HS-5 (cell line): ENCODE data around the gene AFG1L.
"Not testable (repeated sequence)": the region's sequence is repeated elsewhere in the genome, so short reads cannot be mapped to it uniquely, and the experiment has no call there.

Source experiments
- DNase-seq: peaks from one replicate; pipeline ENCODE4 v3.0.0-alpha.2; 2012; ENCODE audit warnings: low read depth

Gene AFG1L

GRCh38 chr6:108294727-108295625 lies at the start of gene AFG1L:
AFG1L (plus strand) TSS chr6:108295054; CDS start chr6:108295080, 26 bp downstream.
- peak; percentile 80 for DNase-seq

GRCh38 chr6:108245095-108245494 lies 49.8 kb upstream of the AFG1L start:
- DNase-seq = not testable (repeated sequence)

GRCh38 chr6:108247965-108248536 lies 46.8 kb upstream of the AFG1L start:
- no peak for DNase-seq

GRCh38 chr6:108250240-108250866 lies 44.5 kb upstream of the AFG1L start:
- no peak for DNase-seq

- DNase-seq = no peak
These were observed 43.6 kb upstream of the AFG1L start for GRCh38 chr6:108251252-108251651.

GRCh38 chr6:108252055-108252454 lies 42.8 kb upstream of the AFG1L start:
- DNase-seq = no peak

GRCh38 chr6:108253241-108253640 lies 41.6 kb upstream of the AFG1L start:
- no peak for DNase-seq

- no peak for DNase-seq
These were observed 40.1 kb upstream of the AFG1L start for GRCh38 chr6:108254433-108255410.

GRCh38 chr6:108260126-108260808 lies 34.6 kb upstream of the AFG1L start:
- DNase-seq = peak; percentile 11

- DNase-seq = peak; percentile 89
These were observed 33.9 kb upstream of the AFG1L start, which contains the start of gene SNX3 for GRCh38 chr6:108260809-108261569. SNX3 (minus strand) TSS chr6:108261040; CDS start chr6:108260921, 119 bp downstream.

- no peak for DNase-seq
These were observed 31.5 kb upstream of the AFG1L start for GRCh38 chr6:108263371-108263770.

- no peak for DNase-seq
These were observed 26.0 kb upstream of the AFG1L start for GRCh38 chr6:108268845-108269244.

- DNase-seq = not testable (repeated sequence)
These were observed 24.9 kb upstream of the AFG1L start for GRCh38 chr6:108269955-108270354.

- no peak for DNase-seq
These were observed 20.3 kb upstream of the AFG1L start for GRCh38 chr6:108274546-108274945.

- no peak for DNase-seq
These were observed 18.9 kb upstream of the AFG1L start for GRCh38 chr6:108275976-108276375.

- DNase-seq = no peak
These were observed 17.6 kb upstream of the AFG1L start for GRCh38 chr6:108277295-108277694.

- DNase-seq = no peak
These were observed 17.0 kb upstream of the AFG1L start for GRCh38 chr6:108277831-108278230.

GRCh38 chr6:108285381-108285780 lies 9.5 kb upstream of the AFG1L start:
- DNase-seq = no peak

- no peak for DNase-seq
These were observed 8.5 kb upstream of the AFG1L start for GRCh38 chr6:108286366-108286765.

GRCh38 chr6:108287373-108287772 lies 7.5 kb upstream of the AFG1L start:
- no peak for DNase-seq
